ENCODE data around the gene ZDHHC4. TPM values are rescaled to one million over a fixed set of nuclear protein-coding genes. Genes with fewer than 3 reads are reported as not detected.

ZDHHC4 gene
- total and polyA plus RNA-seq, 9 of the 15 experiments (the other 6 are each of a cell fraction or from before 2014, with no cell fraction given): 33.4 to 106 (median 58.3) TPM

DNA sequence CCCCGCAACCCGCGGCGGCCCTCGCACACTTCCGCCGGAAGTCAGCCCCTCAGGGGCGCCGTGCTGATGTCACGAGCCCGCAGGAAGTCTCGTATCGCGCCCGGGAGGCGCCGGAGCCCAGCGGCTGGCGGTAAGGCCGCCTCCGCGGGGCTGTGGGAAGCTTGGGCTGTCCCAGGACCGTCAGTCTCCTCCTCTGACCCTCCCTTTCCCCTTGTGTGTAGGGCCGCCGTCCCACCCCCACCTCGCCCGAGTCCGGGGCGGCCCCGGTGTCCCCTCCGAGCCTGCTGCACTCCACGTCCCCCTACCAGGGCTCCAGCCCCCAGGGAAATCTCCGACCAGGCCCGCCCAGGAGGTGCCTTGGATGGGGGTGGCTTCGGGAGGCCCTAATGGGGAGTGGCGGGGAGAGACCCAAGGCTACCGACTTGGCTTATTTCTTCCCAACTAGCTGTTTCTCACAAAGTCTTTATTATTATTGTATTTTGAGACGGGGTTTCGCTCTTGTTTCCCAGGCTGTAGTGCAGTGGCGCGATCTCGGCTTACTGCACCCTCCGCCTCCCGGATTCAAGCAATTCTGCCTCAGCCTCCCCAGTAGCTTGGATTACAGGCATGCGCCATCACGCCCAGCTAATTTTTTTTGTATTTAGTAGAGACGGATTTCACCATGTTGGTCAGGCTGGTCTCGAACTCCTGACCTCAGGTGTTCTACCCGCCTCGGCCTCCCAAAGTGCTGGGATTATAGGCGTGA lies at the start of gene ZDHHC4 (continued):
- TF ChIP-seq, protein P1, sequence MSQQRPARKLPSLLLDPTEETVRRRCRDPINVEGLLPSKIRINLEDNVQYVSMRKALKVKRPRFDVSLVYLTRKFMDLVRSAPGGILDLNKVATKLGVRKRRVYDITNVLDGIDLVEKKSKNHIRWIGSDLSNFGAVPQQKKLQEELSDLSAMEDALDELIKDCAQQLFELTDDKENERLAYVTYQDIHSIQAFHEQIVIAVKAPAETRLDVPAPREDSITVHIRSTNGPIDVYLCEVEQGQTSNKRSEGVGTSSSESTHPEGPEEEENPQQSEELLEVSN (IDR thresholded peaks at IDR 0.05; ENCODE audit: borderline replicate concordance in 1 of 2, extremely low read depth in 1 of 2, insufficient read depth in 1 of 2, insufficient read length in 1 of 2, low read depth in 1 of 2, low read length in 1 of 2, poor library complexity in 1 of 2, severe bottlenecking in 1 of 2): peak; percentile 12 to 64
- TF ChIP-seq NR4A1 (CRISPR knock-in tag; IDR thresholded peaks at IDR 0.05) (no peak), NR4A1 (tag; IDR thresholded peaks at IDR 0.05) (no peak), ZNF512 (tag; IDR thresholded peaks at IDR 0.05) (no peak), ZNF239 (CRISPR knock-in tag; IDR thresholded peaks at IDR 0.05) (no peak), NELFE (IDR thresholded peaks at IDR 0.05; ENCODE audit: insufficient read depth, insufficient read length) (no peak), PCBP2 (IDR thresholded peaks at IDR 0.05; ENCODE audit: low read depth, low read length, poor library complexity, severe bottlenecking) (no peak), TAF1 (IDR thresholded peaks at IDR 0.05; ENCODE audit: control insufficient read depth, extremely low read depth, insufficient read depth, low read length, severe bottlenecking) (peak; percentile 81), ZBED1 (IDR thresholded peaks at IDR 0.05) (0 out of 2 replicates have a peak, but pooled peaks have one; percentile 69)
- TF ChIP-seq, protein P2, sequence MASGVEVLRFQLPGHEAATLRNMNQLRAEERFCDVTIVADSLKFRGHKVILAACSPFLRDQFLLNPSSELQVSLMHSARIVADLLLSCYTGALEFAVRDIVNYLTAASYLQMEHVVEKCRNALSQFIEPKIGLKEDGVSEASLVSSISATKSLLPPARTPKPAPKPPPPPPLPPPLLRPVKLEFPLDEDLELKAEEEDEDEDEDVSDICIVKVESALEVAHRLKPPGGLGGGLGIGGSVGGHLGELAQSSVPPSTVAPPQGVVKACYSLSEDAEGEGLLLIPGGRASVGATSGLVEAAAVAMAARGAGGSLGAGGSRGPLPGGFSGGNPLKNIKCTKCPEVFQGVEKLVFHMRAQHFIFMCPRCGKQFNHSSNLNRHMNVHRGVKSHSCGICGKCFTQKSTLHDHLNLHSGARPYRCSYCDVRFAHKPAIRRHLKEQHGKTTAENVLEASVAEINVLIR (CRISPR knock-in tag; IDR thresholded peaks at IDR 0.05): no peak; the same call in 1 of the 2 replicates
- TF ChIP-seq, protein P3, sequence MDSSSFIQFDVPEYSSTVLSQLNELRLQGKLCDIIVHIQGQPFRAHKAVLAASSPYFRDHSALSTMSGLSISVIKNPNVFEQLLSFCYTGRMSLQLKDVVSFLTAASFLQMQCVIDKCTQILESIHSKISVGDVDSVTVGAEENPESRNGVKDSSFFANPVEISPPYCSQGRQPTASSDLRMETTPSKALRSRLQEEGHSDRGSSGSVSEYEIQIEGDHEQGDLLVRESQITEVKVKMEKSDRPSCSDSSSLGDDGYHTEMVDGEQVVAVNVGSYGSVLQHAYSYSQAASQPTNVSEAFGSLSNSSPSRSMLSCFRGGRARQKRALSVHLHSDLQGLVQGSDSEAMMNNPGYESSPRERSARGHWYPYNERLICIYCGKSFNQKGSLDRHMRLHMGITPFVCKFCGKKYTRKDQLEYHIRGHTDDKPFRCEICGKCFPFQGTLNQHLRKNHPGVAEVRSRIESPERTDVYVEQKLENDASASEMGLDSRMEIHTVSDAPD (CRISPR knock-in tag; IDR thresholded peaks at IDR 0.05): no peak
- TF ChIP-seq, protein P4, sequence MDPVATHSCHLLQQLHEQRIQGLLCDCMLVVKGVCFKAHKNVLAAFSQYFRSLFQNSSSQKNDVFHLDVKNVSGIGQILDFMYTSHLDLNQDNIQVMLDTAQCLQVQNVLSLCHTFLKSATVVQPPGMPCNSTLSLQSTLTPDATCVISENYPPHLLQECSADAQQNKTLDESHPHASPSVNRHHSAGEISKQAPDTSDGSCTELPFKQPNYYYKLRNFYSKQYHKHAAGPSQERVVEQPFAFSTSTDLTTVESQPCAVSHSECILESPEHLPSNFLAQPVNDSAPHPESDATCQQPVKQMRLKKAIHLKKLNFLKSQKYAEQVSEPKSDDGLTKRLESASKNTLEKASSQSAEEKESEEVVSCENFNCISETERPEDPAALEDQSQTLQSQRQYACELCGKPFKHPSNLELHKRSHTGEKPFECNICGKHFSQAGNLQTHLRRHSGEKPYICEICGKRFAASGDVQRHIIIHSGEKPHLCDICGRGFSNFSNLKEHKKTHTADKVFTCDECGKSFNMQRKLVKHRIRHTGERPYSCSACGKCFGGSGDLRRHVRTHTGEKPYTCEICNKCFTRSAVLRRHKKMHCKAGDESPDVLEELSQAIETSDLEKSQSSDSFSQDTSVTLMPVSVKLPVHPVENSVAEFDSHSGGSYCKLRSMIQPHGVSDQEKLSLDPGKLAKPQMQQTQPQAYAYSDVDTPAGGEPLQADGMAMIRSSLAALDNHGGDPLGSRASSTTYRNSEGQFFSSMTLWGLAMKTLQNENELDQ (CRISPR knock-in tag; IDR thresholded peaks at IDR 0.05; ENCODE audit: borderline replicate concordance): no peak
